Testis (tissue), 2 donors: ENCODE results near the gene GSN.

Source experiments
- CTCF ChIP-seq, 3 experiments: fragments of 450-650 bp in 2 of 3; fragments of 200-600 bp in 1 of 3; sonication (generic) in 1 of 3; IDR thresholded peaks; one replicate each; pipeline ENCODE4 v1.5.1; 2016 to 2019; ENCODE audit warnings: antibody characterized with exemption in 3 of 3, mild to moderate bottlenecking in 2 of 3, moderate library complexity in 1 of 3
- POLR2A ChIP-seq: fragments of 450-650 bp; IDR thresholded peaks from one replicate; pipeline ENCODE4 v1.6.1; 2017; ENCODE audit warnings: antibody characterized with exemption, mild to moderate bottlenecking, moderate library complexity

- TF ChIP-seq CTCF (IDR thresholded peaks at IDR 0.05): no peak
- TF ChIP-seq POLR2A: no peak
These were observed 103.6 kb downstream of the GSN start for GRCh38 chr9:121371495-121372061.
